ENCODE measurements around the gene UACA.

DNA sequence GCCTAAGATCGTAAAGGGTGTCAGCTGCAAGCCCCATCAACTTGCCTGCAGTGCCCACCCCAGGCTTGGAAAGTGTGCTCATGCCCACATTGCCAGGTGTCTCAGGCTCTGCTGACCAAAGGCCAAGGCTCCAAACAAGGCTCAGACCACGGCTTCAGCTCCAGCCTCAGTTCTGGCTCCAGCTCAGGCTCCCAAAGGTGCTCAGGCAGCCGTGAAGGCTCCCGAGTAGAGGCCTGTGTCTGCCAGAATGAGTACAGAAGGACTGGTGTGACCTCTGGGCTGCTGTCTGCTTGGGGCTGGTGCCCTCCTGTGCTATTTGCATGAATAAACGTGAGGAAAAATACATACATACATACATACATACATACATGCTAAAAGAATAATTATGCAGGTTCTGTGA lies 27.9 kb upstream of the UACA start:
- TF ChIP-seq, protein P1, sequence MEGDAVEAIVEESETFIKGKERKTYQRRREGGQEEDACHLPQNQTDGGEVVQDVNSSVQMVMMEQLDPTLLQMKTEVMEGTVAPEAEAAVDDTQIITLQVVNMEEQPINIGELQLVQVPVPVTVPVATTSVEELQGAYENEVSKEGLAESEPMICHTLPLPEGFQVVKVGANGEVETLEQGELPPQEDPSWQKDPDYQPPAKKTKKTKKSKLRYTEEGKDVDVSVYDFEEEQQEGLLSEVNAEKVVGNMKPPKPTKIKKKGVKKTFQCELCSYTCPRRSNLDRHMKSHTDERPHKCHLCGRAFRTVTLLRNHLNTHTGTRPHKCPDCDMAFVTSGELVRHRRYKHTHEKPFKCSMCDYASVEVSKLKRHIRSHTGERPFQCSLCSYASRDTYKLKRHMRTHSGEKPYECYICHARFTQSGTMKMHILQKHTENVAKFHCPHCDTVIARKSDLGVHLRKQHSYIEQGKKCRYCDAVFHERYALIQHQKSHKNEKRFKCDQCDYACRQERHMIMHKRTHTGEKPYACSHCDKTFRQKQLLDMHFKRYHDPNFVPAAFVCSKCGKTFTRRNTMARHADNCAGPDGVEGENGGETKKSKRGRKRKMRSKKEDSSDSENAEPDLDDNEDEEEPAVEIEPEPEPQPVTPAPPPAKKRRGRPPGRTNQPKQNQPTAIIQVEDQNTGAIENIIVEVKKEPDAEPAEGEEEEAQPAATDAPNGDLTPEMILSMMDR (IDR thresholded peaks at IDR 0.05; ENCODE audit: low read depth, low read length), result no peak
- TF ChIP-seq EZH2phosphoT487 (IDR thresholded peaks at IDR 0.05; ENCODE audit: low read depth), result no peak

Data from OCI-LY3 (cell line).